ENCODE measurements around the gene HHAT.

The HHAT gene

DNA sequence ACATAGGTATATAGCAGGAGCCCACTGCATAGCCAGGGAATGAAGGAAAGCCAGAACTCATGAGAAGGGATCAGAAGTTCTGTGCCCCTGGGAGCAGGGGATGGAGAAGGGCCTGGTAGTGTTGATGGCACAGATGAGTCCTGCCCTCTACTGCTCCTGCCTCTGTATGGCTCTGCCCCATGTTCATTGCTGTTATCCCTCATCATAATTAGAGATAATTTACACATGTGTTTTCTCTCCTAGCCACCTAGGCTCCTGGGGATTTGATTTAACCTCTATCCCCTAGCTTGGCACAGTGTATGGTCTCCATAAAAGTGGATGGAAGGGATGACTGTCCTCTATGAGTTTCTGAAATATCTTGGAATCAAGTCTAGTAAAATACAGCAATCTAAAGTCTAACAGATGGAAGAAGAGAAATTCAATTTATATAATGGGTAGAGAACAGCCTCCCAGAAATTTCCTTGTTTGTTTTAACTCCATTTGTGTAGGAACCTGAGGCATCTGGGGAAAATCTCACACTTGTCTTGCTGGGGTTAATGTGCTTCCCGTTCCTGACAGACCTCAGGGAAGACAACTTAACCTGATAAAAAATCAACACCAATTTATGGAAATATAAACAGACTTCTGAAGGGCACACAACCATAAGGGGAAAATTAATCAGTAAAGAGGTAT is 393.8 kb downstream of the HHAT start:
- DNase-seq (ENCODE audit: low spot score): no peak

DNA sequence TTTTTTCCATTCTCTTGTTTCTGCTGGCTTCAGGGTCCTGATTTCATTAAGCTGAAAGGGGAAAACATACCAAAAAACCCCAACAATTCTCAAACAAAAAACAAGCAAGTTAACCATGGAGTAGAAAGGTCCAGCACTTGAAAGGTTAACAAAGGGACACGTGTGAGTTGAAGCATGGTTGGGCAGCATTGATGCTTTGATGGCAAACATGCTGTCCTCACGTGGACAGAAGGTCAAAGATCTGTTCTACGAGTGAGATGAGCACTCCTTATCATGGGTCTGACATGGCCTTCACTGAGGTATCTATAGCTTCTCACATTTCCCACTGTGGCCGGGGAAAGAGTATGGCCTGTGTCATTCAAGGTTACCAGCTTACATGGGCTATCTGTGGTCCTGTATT is 394.9 kb downstream of the HHAT start:
- DNase-seq (ENCODE audit: low spot score): no peak

GRCh38 chr1:210724768-210725167 is 396.1 kb downstream of the HHAT start:
- DNase-seq (ENCODE audit: low spot score): no peak
